ENCODE measurements around the gene TIMM10.

Gene TIMM10

GRCh38 chr11:57479911-57480310 lies 50.6 kb downstream of the TIMM10 start:
- H3K27ac Mint-ChIP-seq: no peak overlapping the region
- H3K27me3 Mint-ChIP-seq: peaks cover 57% of the 10 kb centered on the region
- intact Hi-C loops (cut with micrococcal nuclease): loop anchor here (5.0 kb wide), 1 partner anchor 133 kb away; no protein-coding TSS in a partner anchor
- H3K4me1 Mint-ChIP-seq (ENCODE audit: low read depth): peaks cover 59% of the 10 kb centered on the region
- H3K36me3 Mint-ChIP-seq (ENCODE audit: low read depth): no peaks in the 10 kb centered on the region
- H3K9me3 Mint-ChIP-seq: no peaks in the 10 kb centered on the region
- H3K4me3 Mint-ChIP-seq: no peak overlapping the region

- H3K9me3 Mint-ChIP-seq: no peaks in the 10 kb centered on the region
- H3K27me3 Mint-ChIP-seq: peaks cover 57% of the 10 kb centered on the region
These were observed 51.4 kb downstream of the TIMM10 start for GRCh38 chr11:57479021-57479663.

More at GRCh38 chr11:57479021-57479663, 51.4 kb downstream of the TIMM10 start:
- H3K27ac Mint-ChIP-seq: no peak overlapping the region
- H3K36me3 Mint-ChIP-seq (ENCODE audit: low read depth): no peaks in the 10 kb centered on the region
- H3K4me1 Mint-ChIP-seq (ENCODE audit: low read depth): peaks cover 59% of the 10 kb centered on the region
- H3K4me3 Mint-ChIP-seq: no peak overlapping the region
- intact Hi-C loops (cut with micrococcal nuclease): no loop called here

Data from dendritic cell treated with granulocyte-macrophage colony-stimulating factor and Interleukin-4, amounts not matched to agents 40 ng/mL and 50 ng/mL, for 4 days (primary cell).